NCI-H2107 treated with DMSO at 0.1 percent for 48 hours (cell line): ENCODE measurements around the gene NR1H2.
A peak's percentile ranks its signal among the peaks of the same experiment; 100 is the strongest.
"Not testable (repeated sequence)": the region's sequence is repeated elsewhere in the genome, so short reads cannot be mapped to it uniquely, and the experiment has no call there.

Experiments used
- DNase-seq: peaks from one replicate; lab custom pipeline; 2025; ENCODE audit not compliant: unreplicated experiment; lab: John Stamatoyannopoulos, UW

Gene NR1H2

DNA sequence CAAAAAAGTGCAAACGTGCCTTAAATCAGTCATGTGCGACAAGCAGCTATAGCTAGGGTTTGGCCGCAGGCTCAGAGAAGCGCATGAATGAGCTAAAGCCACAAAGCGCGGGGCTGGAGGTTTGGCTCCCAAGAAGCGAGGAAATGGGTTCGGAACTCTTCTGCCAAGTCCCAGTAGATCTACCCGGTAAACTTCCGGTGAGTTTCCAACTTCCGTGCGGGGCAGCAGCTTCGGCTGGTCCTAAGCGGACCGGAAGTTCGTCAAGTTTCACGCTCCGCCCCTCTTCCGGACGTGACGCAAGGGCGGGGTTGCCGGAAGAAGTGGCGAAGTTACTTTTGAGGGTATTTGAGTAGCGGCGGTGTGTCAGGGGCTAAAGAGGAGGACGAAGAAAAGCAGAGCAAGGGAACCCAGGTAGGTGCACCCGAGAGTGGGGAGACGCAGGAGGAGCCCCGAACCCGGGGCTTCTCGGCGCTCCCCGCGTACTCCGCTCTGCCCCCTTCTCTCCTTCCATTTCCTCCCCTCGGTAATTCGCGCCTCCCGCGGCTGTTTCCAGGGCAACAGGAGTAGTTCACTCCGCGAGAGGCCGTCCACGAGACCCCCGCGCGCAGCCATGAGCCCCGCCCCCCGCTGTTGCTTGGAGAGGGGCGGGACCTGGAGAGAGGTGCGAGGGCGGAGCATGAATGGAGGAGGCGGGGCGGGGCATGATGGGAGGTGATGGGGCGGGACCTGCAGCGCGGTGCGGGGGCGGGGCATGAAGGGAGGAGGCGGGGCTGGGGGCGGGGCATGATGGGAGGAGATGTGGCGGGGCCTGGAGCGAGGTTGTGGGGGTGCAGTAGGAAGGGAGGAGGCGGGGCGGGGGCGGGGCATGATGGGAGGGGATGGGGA, at the start of gene NR1H2:
NR1H2 (plus strand) TSS at position 292 of the 885 bp plus-strand sequence. CDS start 1,149 bp downstream, outside the sequence.
- peak; percentile 68 for DNase-seq

- no peak for DNase-seq
Measured at GRCh38 chr19:50327013-50327412, 49.2 kb upstream of the NR1H2 start.

GRCh38 chr19:50327461-50328223, 48.6 kb upstream of the NR1H2 start:
- DNase-seq: no peak

DNA sequence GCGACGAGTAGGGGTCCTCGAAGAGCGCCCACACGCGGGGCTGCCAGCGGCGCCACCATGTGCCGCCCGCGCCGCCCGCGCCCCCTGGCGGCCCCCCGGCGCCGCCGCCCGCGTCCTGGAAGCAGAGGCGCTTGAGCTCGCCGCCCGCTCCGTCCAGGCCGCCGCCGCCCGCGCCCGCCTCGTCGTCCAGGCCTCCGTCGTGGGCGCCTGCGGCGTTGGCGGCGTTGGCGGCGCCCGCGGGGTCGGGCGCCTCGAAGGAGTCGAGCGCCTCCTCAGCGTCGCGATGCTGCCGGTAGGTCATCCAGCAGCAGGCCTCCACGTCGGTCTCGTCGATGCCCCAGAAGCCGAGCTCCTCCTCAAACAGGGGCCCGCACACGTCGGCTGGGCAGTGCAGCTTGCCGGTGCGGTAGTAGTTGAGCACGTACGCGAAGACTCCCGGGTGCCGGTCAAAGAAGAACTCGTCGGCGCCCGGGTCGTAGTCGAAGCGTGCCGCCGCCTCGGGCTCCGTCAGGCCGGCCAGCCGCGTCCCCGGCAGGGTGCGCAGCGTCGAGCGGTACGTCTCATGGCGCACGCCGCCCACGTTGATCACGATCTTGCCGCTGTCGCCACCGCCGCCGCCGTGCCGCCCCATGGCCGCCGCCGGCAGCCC, 47.9 kb upstream of the NR1H2 start:
- no peak for DNase-seq

- DNase-seq: no peak
Measured at GRCh38 chr19:50328873-50329145, 47.4 kb upstream of the NR1H2 start.

DNA sequence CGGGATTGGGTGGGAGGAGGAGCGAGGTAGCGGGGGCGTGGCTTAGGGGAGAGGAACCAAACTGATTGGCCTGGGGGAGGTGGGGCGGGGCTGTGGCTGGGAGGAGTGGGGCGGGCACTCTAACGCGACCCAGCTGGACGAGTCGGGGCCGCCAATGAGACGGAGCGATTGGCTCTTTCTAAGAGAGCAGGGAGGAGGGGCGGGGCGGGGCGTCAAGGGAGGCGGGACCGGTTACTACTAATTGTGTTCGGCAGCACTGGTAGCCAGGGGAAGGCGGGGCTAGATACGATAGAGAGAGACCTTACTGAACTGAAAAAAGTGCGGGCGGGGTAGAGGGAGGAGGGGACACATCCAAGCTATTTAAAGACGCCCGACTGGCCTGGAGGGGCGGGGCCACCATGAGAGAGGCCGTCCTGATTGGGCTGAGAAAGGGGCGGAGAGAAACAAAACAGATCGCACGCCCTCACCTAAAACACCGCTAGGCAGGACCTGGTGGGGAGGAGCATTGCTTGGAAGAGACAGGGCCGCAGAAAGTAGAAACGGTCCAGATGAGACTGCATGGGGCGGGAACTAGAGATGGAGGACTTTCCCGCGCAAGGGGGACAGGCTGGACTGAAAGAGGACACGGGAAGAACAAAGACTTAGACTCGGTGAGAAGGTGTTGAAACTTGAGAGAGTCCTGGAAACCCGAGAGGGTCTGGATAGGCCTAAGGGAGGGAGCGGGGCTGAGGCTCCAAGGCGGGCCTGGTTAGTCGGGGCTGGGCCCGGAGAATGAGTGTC, 46.9 kb upstream of the NR1H2 start, which contains the start of gene KCNC3:
KCNC3 (minus strand) TSS at position 232 of the 780 bp plus-strand sequence. CDS start 295 bp downstream, outside the sequence.
- peak; percentile 99 for DNase-seq

- not testable (repeated sequence) for DNase-seq
Measured at GRCh38 chr19:50329926-50330294, 46.3 kb upstream of the NR1H2 start.

DNA sequence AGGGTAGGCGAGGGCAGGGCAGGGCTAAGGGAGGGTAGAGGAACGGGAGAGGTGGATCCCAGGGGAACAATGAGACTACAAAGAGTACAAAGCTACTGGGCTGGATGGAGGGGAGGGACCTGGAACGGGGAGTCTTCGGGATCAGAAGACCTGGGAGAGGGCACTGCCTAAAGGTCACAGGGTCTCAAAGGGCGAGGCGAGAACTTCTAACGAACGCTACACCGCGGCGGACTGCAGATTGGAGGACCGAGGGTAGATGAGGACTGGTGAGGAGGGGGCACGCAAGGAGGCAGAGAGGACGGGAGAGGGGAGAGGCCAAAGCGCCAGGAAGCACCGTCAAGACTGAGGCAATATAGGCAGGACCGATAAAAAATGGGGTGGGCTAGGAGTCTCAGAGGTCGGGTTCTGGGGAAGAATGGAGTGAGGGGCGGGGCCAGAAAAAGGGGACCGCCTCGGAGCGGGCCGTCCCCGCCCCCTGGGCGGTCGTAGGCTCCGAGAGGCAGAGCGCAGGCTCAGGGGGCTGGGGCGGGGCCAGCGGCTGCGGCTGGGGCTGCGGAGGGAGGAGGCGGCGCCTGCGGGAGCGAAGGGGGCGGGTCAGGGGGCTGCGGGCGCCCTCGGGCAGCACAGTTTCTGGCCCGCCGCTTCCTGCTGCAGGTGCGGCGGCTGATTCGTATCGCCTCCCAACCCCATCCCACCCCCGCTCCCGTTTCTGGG, 45.7 kb upstream of the NR1H2 start:
- DNase-seq: peak; percentile 88

GRCh38 chr19:50331221-50331993, 44.9 kb upstream of the NR1H2 start:
- no peak for DNase-seq

DNA sequence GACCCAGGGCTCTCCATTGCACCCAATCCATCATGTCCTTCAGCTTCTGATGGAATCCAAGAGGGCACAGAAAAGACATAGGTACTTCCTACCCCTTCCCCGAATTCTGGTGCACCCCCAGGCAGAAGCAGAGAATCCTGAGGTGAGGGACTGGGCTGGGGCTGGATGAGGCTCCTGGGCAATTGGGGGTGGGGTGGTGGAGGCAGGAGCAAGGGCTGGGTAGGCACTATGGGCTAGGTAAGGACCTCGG, 44.3 kb upstream of the NR1H2 start:
- no peak for DNase-seq

DNA sequence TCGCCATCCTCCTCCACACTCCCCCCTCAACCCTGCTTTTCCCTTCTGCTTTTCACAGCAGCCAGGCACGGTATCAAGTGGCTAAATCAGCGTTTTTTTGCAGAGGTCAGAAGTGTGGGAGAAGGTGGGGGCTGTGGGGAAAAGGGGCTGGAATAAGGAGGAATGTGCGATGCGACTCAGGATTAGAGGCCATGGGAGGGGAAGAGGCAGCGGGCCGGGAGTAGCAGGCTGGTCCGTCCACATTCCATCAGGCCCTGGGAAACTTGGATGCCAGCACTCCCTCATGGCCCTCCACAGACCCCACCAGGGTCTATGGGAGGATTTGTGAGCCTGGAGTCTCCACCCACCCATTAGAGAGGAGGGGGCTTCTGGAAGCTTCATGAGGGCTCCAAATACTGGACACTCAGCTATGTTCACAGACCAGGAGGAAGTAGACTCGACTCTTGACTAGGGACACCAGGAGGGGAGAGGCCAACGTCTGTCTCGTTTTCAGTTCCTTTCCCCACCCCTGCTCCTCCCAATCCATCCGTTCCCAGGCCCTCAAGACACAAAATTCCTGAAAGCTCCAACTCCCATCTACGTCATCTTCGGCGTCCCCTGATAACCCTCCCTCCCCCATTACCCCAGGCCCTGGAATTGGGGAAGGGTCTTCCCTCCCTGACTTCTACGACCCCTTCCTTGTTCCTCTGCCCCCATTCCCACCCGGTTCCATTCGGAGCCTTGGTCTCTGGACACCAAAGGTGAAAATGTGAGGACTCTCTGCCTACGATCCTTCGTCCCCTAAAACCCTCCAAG, 43.8 kb upstream of the NR1H2 start:
- no peak for DNase-seq

DNA sequence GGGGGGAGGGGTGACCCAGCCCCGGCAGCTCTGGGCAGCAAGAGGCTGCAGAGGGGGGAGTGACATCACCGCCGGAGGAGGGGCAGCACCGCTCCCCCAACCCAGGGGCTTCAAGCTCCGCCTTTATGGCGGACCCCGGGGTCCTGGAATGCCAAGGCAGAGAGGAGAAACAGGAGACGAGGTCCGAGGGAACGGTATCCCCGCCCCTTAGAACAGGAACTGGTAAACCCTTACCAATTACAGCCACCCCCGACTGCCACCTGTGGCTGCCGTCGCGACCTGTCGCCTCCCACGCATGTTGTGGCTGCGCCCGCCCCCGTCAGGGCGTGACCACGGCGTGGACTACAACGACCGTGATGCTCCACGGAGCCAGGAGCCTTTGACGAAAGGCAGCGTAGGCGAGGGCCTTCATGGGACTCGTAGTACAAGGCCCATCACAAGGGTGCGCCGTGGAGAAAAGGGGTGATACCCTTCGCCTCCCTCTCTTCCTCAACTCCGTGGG, 43.0 kb upstream of the NR1H2 start:
- DNase-seq: peak; percentile 24

DNA sequence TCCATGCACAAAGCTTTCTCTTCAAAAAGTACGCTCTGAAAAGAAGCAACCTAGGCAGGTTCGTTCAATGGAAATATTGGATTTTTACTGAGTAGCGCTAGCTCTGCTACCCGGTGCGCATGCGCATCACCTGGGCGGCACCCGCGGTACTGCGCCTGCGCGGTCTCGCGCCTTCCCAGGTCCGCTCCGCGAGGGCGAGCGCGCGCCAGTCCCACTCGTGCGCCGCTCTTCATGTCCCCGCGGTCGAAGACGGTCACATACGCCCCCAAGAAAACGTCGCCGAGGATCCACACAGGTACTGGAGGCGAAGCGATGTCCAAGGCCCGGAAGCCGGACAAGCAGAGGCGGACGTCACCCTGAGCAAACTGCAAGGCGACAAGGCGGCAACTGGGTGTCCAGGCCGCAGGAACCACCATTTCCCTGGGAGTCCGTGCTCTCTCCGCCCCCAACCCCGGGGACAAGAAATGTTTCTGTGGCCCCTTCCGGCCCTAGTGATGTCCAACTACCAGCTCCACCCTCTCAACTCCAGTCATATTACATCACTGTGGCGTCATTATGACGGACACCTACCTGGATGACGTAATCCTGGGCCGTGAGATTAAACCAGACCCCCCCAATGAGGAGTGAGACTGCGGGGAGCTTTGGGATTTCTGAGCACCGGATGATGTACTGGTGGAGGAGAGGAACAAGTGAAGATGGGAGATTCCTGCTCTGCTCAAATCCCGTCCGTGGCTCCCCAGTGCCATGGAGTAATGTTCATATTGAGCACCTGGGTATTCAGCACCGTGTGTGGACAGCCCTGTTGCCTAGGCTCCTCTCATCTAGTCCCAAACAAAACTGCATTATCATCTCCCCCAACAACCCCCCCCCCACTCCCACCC, 42.3 kb upstream of the NR1H2 start:
- no peak for DNase-seq

DNA sequence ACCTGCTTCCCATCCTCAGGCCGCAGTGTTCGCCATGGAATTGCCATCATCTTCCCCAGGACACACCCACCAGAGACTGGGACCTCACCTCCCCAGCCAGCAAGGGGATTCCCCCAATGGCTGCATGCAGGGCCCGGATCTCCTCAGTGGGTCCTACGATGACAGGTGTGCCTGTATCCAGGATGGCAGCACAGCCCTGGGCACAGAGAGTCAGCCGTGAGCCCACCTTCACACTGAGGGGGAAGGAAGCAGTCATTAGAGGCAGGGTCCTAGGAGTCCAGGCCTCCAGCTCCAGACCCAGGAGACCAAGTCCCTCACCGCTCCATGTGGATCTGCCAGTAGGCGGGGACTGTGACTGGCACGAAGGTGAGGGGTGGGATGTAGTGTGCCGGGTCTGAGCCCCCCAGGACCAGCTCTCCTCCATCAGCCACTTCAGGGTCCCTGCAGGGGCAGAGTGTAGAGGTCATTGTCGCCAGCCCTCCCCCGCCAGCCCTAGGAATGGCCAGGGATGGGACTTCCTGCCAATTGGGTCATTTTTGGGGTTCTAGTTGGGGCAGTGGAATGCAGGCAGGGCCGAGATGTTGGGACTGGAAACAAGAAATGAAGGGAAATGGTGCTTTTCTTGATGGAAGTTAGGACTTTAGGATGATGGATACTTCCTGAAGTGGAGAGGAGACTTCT, 41.4 kb upstream of the NR1H2 start:
- no peak for DNase-seq

GRCh38 chr19:50337031-50337430, 39.2 kb upstream of the NR1H2 start:
- DNase-seq: not testable (repeated sequence)

GRCh38 chr19:50340331-50340730, 35.9 kb upstream of the NR1H2 start:
- DNase-seq: no peak

DNA sequence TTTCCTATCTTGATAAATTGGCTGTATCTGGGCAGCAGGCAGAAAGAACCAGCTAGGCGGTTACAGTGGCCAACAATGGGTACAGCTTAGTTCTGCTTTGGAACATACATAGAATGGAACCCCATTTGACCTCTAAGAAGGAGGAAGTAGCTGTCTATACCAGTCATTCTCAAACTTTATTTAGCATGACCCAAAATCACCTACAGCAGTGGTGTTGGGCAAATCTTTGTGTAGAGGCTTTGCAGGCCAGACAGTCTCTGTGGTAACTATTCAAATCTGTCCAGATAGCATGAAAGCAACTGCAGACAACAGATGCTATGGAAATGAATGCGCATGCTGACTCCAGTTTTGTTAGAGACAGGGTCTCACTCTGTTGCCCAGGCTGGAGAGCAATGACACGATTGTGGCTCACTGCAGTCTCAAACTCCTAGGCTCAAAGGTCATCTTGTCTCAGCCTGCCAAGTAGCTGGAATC, 35.1 kb upstream of the NR1H2 start:
- DNase-seq: no peak
